WTC11 (cell line): Measurements from ENCODE around the gene CEACAM3. TPM values are rescaled to one million over a fixed set of nuclear protein-coding genes. Genes with fewer than 3 reads are reported as not detected.

Experiments used
- ATAC-seq: fragments of 200-7000 bp; cut with Tn5 transposase; 2 replicates; pipeline ENCODE4 v1.10.0; 2021; ENCODE audit warnings: mild to moderate bottlenecking, moderate library complexity
- CTCF ChIA-PET: fragments of 300-600 bp; sonication (Branson Sonifier 250); formaldehyde crosslinking; loops from one replicate; lab custom pipeline; 2021; ENCODE audit warnings: antibody characterized with exemption; lab: Charles Lee
- POLR2A ChIA-PET: fragments of 350-600 bp; sonication (Branson Sonifier 250); formaldehyde crosslinking; loops from one replicate; lab custom pipeline; 2021; ENCODE audit warnings: antibody characterized with exemption; lab: Charles Lee
- DNase-seq: peaks from one replicate; pipeline ENCODE4 v3.0.0; 2021; ENCODE audit warnings: low spot score
- H3K27ac Mint-ChIP-seq: 2 replicates; pipeline ENCODE4 v1.8.0; 2021; ENCODE audit warnings: mixed read lengths
- H3K27me3 Mint-ChIP-seq: 2 replicates; pipeline ENCODE4 v1.8.0; 2021; ENCODE audit warnings: low read depth, mild to moderate bottlenecking, moderate library complexity, mixed read lengths
- H3K36me3 Mint-ChIP-seq: 2 replicates; pipeline ENCODE4 v1.8.0; 2021; ENCODE audit warnings: mixed read lengths
- H3K4me1 Mint-ChIP-seq: 2 replicates; pipeline ENCODE4 v1.8.0; 2022; ENCODE audit warnings: mixed read lengths
- H3K4me3 Mint-ChIP-seq: 2 replicates; pipeline ENCODE4 v1.8.0; 2021; ENCODE audit warnings: mild to moderate bottlenecking, moderate library complexity, mixed read lengths
- H3K9me3 Mint-ChIP-seq: 2 replicates; pipeline ENCODE4 v1.8.0; 2021; ENCODE audit warnings: mixed read lengths
- CREB1 ChIP-seq: sonication (generic); formaldehyde crosslinking; IDR thresholded peaks from 2 replicates; pipeline ENCODE4 v1.8.0; 2023; ENCODE audit warnings: mild to moderate bottlenecking, missing genetic modification reagents
- ELF4 ChIP-seq: sonication (generic); formaldehyde crosslinking; IDR thresholded peaks from 2 replicates; pipeline ENCODE4 v1.8.1; 2022; ENCODE audit warnings: low read depth, mild to moderate bottlenecking, moderate library complexity, missing genetic modification reagents
- ESRRA ChIP-seq: sonication (generic); formaldehyde crosslinking; IDR thresholded peaks from 2 replicates; pipeline ENCODE4 v1.8.1; 2022; ENCODE audit warnings: mild to moderate bottlenecking, missing genetic modification reagents, borderline replicate concordance
- ETV6 ChIP-seq: sonication (generic); formaldehyde crosslinking; IDR thresholded peaks from 2 replicates; pipeline ENCODE4 v1.8.1; 2022; ENCODE audit warnings: mild to moderate bottlenecking, missing genetic modification reagents
- GABPB1 ChIP-seq: sonication (generic); formaldehyde crosslinking; IDR thresholded peaks from 2 replicates; pipeline ENCODE4 v1.8.1; 2023; ENCODE audit warnings: mild to moderate bottlenecking, missing genetic modification reagents
- GTF2I ChIP-seq: fragments of 250-450 bp; sonication (Bioruptor Pico); conservative IDR thresholded peaks from 2 replicates; pipeline ENCODE4 v1.4.0; 2021; ENCODE audit warnings: mild to moderate bottlenecking
- IRF2 ChIP-seq: sonication (generic); formaldehyde crosslinking; IDR thresholded peaks from 2 replicates; pipeline ENCODE4 v1.8.0; 2022; ENCODE audit warnings: low read depth, missing genetic modification reagents, borderline replicate concordance
- KAT7 ChIP-seq: sonication (generic); formaldehyde crosslinking; IDR thresholded peaks from 2 replicates; pipeline ENCODE4 v1.8.1; 2023; ENCODE audit warnings: missing genetic modification reagents, mild to moderate bottlenecking, borderline replicate concordance
- MXD4 ChIP-seq: fragments of 250-450 bp; sonication (Bioruptor Pico); IDR thresholded peaks from 2 replicates; pipeline ENCODE4 v1.8.0; 2021; ENCODE audit warnings: mild to moderate bottlenecking, moderate library complexity, borderline replicate concordance
- NR2C2 ChIP-seq: sonication (generic); formaldehyde crosslinking; IDR thresholded peaks from 2 replicates; pipeline ENCODE4 v1.8.0; 2022; ENCODE audit warnings: mild to moderate bottlenecking, missing genetic modification reagents
- PRRX2 ChIP-seq: fragments of 250-450 bp; sonication (Bioruptor Pico); IDR thresholded peaks from 2 replicates; pipeline ENCODE4 v1.8.0; 2021; ENCODE audit warnings: mild to moderate bottlenecking
- TCF7 ChIP-seq: sonication (generic); formaldehyde crosslinking; IDR thresholded peaks from 2 replicates; pipeline ENCODE4 v1.8.0; 2022; ENCODE audit warnings: mild to moderate bottlenecking, low read depth, missing genetic modification reagents, moderate library complexity
- TEAD4 ChIP-seq: sonication (generic); formaldehyde crosslinking; IDR thresholded peaks from 2 replicates; pipeline ENCODE4 v1.8.0; 2022; ENCODE audit warnings: mild to moderate bottlenecking, missing genetic modification reagents
- TP53 ChIP-seq: sonication (generic); formaldehyde crosslinking; IDR thresholded peaks from 2 replicates; pipeline ENCODE4 v1.8.1; 2023; ENCODE audit warnings: mild to moderate bottlenecking, missing genetic modification reagents
- ZBTB21 ChIP-seq: sonication (generic); formaldehyde crosslinking; IDR thresholded peaks from 2 replicates; pipeline ENCODE4 v1.8.1; 2023; ENCODE audit warnings: mild to moderate bottlenecking, missing genetic modification reagents, borderline replicate concordance
- ZNF317 ChIP-seq: sonication (generic); formaldehyde crosslinking; IDR thresholded peaks from 2 replicates; pipeline ENCODE4 v1.8.1; 2023; ENCODE audit warnings: low read depth, mild to moderate bottlenecking, moderate library complexity, missing genetic modification reagents, borderline replicate concordance
- total RNA-seq: library from RNA; stranded (reverse); gene quantifications from 3 replicates; pipeline ENCODE4 v1.2.3, GENCODE V29; 2021
- TF ChIP-seq, protein P1 (sequence below): fragments of 200-600 bp; IDR thresholded peaks from 2 replicates; pipeline ENCODE4 v1.8.0; 2022; ENCODE audit warnings: antibody characterized with exemption
- TF ChIP-seq, protein P2 (sequence below): sonication (generic); formaldehyde crosslinking; conservative IDR thresholded peaks from 2 replicates; pipeline ENCODE4 v1.8.1; 2023; ENCODE audit warnings: mild to moderate bottlenecking, low read depth, missing genetic modification reagents, moderate library complexity
- TF ChIP-seq, protein P3 (sequence below): sonication (generic); formaldehyde crosslinking; IDR thresholded peaks from 2 replicates; pipeline ENCODE4 v1.8.1; 2022; ENCODE audit warnings: mild to moderate bottlenecking, missing genetic modification reagents, moderate library complexity, borderline replicate concordance
- TF ChIP-seq, protein P4 (sequence below): sonication (generic); formaldehyde crosslinking; IDR thresholded peaks from 2 replicates; pipeline ENCODE4 v1.8.1; 2022; ENCODE audit warnings: missing genetic modification reagents, borderline replicate concordance
- TF ChIP-seq, protein P5 (sequence below): fragments of 250-450 bp; sonication (Bioruptor Pico); conservative IDR thresholded peaks from 2 replicates; pipeline ENCODE4 v1.9.0; 2021; ENCODE audit warnings: mild to moderate bottlenecking
- TF ChIP-seq, protein P6 (sequence below): fragments of 250-450 bp; sonication (Bioruptor Pico); IDR thresholded peaks from 2 replicates; pipeline ENCODE4 v1.9.0; 2021; ENCODE audit warnings: moderate library complexity, mild to moderate bottlenecking, inconsistent platforms, borderline replicate concordance

CEACAM3 gene
- total RNA-seq, 1 experiment from 2014 or later = not detected

DNA sequence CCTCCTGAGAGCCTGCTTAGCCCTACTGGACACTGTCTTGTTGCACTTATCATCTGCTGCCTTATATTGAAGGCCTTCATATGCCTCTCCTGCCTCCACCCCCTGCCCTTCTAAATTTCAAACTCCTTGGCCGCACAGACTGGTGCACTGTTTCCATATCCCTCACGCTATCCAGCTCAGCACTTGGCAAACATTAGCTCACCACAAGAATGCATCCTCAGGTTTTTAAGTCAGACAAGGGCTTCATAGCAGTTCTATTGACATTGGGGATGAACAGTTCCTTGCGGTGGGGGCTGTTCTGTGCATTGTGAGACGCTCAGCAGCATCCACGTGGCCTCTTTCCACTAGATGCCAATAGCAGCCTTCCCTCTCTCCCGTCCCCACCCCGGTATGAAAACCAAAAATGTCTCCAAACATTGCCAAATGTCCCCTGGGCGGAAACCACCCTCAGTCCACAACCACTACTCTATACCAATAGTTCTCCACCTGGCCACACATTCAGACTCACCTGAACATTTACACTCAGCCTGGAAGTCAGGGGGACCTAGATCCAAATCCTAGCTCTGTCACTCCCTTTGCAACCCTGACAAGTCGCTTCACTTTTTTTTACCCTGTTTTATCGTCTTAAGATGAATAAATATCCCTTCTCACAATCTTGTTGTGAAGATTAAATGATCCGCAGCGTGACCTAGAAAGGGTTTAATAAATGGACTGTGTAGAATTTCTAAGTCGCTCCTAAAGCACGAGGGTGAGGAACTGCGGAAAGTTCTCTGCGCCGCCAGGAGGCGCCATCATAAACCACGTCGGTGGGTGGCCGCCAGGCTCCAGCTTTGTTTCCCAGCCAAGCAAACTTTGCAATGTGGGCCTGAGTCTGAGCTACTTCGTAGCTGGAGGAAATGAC is 3.6 kb upstream of the CEACAM3 start:
- TF ChIP-seq, protein P1, sequence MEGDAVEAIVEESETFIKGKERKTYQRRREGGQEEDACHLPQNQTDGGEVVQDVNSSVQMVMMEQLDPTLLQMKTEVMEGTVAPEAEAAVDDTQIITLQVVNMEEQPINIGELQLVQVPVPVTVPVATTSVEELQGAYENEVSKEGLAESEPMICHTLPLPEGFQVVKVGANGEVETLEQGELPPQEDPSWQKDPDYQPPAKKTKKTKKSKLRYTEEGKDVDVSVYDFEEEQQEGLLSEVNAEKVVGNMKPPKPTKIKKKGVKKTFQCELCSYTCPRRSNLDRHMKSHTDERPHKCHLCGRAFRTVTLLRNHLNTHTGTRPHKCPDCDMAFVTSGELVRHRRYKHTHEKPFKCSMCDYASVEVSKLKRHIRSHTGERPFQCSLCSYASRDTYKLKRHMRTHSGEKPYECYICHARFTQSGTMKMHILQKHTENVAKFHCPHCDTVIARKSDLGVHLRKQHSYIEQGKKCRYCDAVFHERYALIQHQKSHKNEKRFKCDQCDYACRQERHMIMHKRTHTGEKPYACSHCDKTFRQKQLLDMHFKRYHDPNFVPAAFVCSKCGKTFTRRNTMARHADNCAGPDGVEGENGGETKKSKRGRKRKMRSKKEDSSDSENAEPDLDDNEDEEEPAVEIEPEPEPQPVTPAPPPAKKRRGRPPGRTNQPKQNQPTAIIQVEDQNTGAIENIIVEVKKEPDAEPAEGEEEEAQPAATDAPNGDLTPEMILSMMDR = peak; percentile 71
- TF ChIP-seq, protein P2, sequence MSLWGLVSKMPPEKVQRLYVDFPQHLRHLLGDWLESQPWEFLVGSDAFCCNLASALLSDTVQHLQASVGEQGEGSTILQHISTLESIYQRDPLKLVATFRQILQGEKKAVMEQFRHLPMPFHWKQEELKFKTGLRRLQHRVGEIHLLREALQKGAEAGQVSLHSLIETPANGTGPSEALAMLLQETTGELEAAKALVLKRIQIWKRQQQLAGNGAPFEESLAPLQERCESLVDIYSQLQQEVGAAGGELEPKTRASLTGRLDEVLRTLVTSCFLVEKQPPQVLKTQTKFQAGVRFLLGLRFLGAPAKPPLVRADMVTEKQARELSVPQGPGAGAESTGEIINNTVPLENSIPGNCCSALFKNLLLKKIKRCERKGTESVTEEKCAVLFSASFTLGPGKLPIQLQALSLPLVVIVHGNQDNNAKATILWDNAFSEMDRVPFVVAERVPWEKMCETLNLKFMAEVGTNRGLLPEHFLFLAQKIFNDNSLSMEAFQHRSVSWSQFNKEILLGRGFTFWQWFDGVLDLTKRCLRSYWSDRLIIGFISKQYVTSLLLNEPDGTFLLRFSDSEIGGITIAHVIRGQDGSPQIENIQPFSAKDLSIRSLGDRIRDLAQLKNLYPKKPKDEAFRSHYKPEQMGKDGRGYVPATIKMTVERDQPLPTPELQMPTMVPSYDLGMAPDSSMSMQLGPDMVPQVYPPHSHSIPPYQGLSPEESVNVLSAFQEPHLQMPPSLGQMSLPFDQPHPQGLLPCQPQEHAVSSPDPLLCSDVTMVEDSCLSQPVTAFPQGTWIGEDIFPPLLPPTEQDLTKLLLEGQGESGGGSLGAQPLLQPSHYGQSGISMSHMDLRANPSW (CRISPR knock-in tag) = no peak
- TF ChIP-seq PRRX2 = no peak
- peaks cover 15% of the 10 kb centered on the region for H3K27me3 Mint-ChIP-seq
- ATAC-seq = peak; percentile 80

DNA sequence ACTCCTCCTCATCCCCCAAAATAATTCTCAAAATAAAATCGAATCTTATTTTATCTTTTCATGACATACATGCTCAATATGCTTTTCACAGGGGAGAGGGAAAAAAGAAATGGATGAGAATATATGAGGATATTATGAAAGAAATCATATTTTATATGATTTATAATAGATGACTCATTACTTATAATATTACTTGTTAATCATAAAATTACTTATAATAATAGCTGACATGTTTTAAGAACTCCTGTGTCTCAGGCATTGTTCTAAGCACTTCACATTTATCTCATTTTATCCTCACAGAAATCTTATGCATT is 3.0 kb upstream of the CEACAM3 start:
- CTCF ChIA-PET = interaction anchor here (0.5 to 7.2 kb wide), 50 partner anchors 9 to 1495 kb away, joined by 3 to 190 read pairs (median 4); partner anchors contain the start of gene RABAC1
- H3K27ac Mint-ChIP-seq = no peak overlapping the region
- H3K36me3 Mint-ChIP-seq = no peaks in the 10 kb centered on the region
- H3K4me1 Mint-ChIP-seq = no peaks in the 10 kb centered on the region; the same call in 1 of the 2 replicates
- POLR2A ChIA-PET = interaction anchor here (0.7 to 1.0 kb wide), 2 partner anchors 44 to 68 kb away, joined by 4 read pairs; no protein-coding TSS in a partner anchor
- H3K9me3 Mint-ChIP-seq = no peaks in the 10 kb centered on the region
- ATAC-seq (no peak), DNase-seq (no peak)
- peaks cover 14% of the 10 kb centered on the region for H3K27me3 Mint-ChIP-seq
- no peak overlapping the region for H3K4me3 Mint-ChIP-seq
- TF ChIP-seq, protein P3, sequence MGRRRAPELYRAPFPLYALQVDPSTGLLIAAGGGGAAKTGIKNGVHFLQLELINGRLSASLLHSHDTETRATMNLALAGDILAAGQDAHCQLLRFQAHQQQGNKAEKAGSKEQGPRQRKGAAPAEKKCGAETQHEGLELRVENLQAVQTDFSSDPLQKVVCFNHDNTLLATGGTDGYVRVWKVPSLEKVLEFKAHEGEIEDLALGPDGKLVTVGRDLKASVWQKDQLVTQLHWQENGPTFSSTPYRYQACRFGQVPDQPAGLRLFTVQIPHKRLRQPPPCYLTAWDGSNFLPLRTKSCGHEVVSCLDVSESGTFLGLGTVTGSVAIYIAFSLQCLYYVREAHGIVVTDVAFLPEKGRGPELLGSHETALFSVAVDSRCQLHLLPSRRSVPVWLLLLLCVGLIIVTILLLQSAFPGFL (CRISPR knock-in tag) = no peak
- TF ChIP-seq MXD4 (CRISPR knock-in tag) (no peak), ELF4 (CRISPR knock-in tag) (no peak), TCF7 (CRISPR knock-in tag) (no peak), KAT7 (CRISPR knock-in tag) (no peak), ESRRA (no peak), ZNF317 (CRISPR knock-in tag) (no peak), IRF2 (no peak), NR2C2 (CRISPR knock-in tag) (no peak), TEAD4 (CRISPR knock-in tag) (no peak), GTF2I (no peak), TP53 (CRISPR knock-in tag) (no peak), CREB1 (no peak), ZBTB21 (CRISPR knock-in tag) (no peak), ETV6 (no peak), GABPB1 (CRISPR knock-in tag) (no peak)
- TF ChIP-seq, protein P4, sequence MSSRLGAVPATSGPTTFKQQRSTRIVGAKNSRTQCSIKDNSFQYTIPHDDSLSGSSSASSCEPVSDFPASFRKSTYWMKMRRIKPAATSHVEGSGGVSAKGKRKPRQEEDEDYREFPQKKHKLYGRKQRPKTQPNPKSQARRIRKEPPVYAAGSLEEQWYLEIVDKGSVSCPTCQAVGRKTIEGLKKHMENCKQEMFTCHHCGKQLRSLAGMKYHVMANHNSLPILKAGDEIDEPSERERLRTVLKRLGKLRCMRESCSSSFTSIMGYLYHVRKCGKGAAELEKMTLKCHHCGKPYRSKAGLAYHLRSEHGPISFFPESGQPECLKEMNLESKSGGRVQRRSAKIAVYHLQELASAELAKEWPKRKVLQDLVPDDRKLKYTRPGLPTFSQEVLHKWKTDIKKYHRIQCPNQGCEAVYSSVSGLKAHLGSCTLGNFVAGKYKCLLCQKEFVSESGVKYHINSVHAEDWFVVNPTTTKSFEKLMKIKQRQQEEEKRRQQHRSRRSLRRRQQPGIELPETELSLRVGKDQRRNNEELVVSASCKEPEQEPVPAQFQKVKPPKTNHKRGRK (CRISPR knock-in tag) = no peak
- TF ChIP-seq, protein P5, sequence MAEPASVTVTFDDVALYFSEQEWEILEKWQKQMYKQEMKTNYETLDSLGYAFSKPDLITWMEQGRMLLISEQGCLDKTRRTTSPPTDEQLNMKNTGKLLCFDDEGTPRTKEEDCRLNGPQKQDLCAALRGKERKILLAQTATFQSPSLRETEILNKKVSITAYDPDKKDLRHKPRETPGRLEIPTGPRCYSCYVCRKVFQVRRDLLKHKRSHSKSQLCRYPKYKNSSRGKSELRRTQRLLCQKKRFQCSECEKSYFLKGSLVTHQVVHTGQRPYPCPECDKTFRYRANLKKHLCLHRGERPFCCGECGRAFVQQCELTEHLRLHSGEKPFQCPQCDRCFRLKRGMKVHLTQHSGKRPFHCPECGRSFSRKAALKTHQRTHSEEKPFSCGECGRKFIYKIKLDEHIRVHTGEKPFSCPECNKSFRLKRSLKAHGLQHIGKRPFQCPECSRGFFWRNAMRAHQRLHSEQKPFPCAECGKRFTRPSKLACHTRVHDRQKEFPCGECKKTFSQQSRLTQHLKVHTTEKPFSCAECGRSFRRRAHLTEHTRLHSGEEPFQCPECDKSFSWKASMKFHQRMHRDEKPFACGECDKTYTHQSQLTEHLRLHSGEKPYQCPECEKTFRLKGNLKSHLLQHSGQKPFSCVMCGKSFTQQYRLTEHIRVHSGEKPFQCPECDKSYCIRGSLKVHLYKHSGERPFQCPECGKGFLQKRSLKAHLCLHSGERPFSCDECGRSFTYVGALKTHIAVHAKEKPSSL (CRISPR knock-in tag) = no peak
- TF ChIP-seq, protein P6, sequence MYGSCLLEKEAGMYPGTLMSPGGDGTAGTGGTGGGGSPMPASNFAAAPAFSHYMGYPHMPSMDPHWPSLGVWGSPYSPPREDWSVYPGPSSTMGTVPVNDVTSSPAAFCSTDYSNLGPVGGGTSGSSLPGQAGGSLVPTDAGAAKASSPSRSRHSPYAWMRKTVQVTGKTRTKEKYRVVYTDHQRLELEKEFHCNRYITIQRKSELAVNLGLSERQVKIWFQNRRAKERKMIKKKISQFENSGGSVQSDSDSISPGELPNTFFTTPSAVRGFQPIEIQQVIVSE (CRISPR knock-in tag) = no peak

More for the DNA sequence above, 3.6 kb upstream of the CEACAM3 start:
- ChIA-PET POLR2A (interaction anchor here (1.0 kb wide), 1 partner anchor 68 kb away, joined by 4 read pairs; no protein-coding TSS in a partner anchor), CTCF (interaction anchor here (0.5 to 7.2 kb wide), 50 partner anchors 8 to 1709 kb away, joined by 3 to 190 read pairs (median 4); partner anchors contain the start of gene RABAC1)
- H3K9me3 Mint-ChIP-seq = no peaks in the 10 kb centered on the region
- H3K4me1 Mint-ChIP-seq = no peaks in the 10 kb centered on the region; the same call in 1 of the 2 replicates
- no peaks in the 10 kb centered on the region for H3K36me3 Mint-ChIP-seq
- H3K4me3 Mint-ChIP-seq = no peak overlapping the region
- DNase-seq = peak; percentile 74
- no peak overlapping the region for H3K27ac Mint-ChIP-seq
